GM19452 (cell line): Measurements from ENCODE around the gene GPR61.

Experiments used
- ATAC-seq: cut with Tn5 transposase; IDR thresholded peaks from one replicate; pipeline ENCODE4 v1.9.1; 2021; ENCODE audit not compliant: unreplicated experiment

The GPR61 gene

GRCh38 chr1:109508873-109509175 is 30.8 kb upstream of the GPR61 start:
- ATAC-seq: no peak

GRCh38 chr1:109509176-109510134 is 30.2 kb upstream of the GPR61 start, which contains the start of gene AMIGO1:
AMIGO1 (minus strand) TSS chr1:109509727; CDS start chr1:109508912, 815 bp downstream.
- no peak for ATAC-seq

GRCh38 chr1:109513110-109513710 is 26.5 kb upstream of the GPR61 start:
- no peak for ATAC-seq

- no peak for ATAC-seq
Observed at GRCh38 chr1:109514846-109515245, 24.8 kb upstream of the GPR61 start.

- ATAC-seq: no peak
Observed at GRCh38 chr1:109516872-109517271, 22.8 kb upstream of the GPR61 start.

GRCh38 chr1:109517337-109517736 is 22.3 kb upstream of the GPR61 start:
- no peak for ATAC-seq

GRCh38 chr1:109521002-109521951 is 18.4 kb upstream of the GPR61 start:
- no peak for ATAC-seq

GRCh38 chr1:109522026-109522425 is 17.6 kb upstream of the GPR61 start:
- no peak for ATAC-seq

GRCh38 chr1:109523706-109524105 is 16.0 kb upstream of the GPR61 start:
- ATAC-seq: no peak

- peak; percentile 53 for ATAC-seq
Observed at GRCh38 chr1:109527098-109527811, 12.4 kb upstream of the GPR61 start.

- no peak for ATAC-seq
Observed at GRCh38 chr1:109527846-109528695, 11.6 kb upstream of the GPR61 start.

- no peak for ATAC-seq
Observed at GRCh38 chr1:109528712-109529111, 11.0 kb upstream of the GPR61 start.

GRCh38 chr1:109529881-109530456 is 9.7 kb upstream of the GPR61 start:
- no peak for ATAC-seq

- no peak for ATAC-seq
Observed at GRCh38 chr1:109530457-109531087, 9.1 kb upstream of the GPR61 start.

- ATAC-seq: no peak
Observed at GRCh38 chr1:109531380-109531779, 8.3 kb upstream of the GPR61 start.

GRCh38 chr1:109531826-109532364 is 7.8 kb upstream of the GPR61 start:
- ATAC-seq: no peak

GRCh38 chr1:109532365-109533136 is 7.1 kb upstream of the GPR61 start:
- no peak for ATAC-seq

- no peak for ATAC-seq
Observed at GRCh38 chr1:109534307-109534858, 5.3 kb upstream of the GPR61 start.
